Stimulated activated CD4-positive, alpha-beta T cell treated with anti-CD3 and anti-CD28 coated beads, Interleukin-4, amount 100 ng/mL, for 4 hours (primary cell): ENCODE measurements around the gene MINDY3.
"Not testable (repeated sequence)": the region's sequence is repeated elsewhere in the genome, so short reads cannot be mapped to it uniquely, and the experiment has no call there.

Experiments
- DNase-seq, 2 experiments: peaks; one replicate each; pipeline ENCODE4 v3.0.0-alpha.2; 2020

Gene MINDY3

DNA sequence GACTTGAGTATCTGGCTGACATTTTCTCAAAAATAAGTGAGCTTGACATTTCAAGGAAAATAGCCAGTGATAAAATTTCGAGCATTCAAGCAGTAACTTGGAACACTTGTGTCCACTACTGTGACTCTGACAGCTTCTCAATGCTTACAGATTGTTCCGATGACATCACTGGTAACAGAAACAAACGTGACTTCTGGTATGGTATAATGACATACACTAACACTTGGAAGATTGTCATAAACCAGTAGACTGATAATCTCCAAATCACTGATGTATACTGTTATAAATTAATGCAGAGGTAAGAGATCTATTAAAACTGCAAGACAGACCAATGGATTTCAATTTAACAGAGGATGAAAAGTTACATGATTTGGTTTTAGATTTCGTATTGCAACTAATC, 6.5 kb downstream of the MINDY3 start:
- DNase-seq = no peak

DNA sequence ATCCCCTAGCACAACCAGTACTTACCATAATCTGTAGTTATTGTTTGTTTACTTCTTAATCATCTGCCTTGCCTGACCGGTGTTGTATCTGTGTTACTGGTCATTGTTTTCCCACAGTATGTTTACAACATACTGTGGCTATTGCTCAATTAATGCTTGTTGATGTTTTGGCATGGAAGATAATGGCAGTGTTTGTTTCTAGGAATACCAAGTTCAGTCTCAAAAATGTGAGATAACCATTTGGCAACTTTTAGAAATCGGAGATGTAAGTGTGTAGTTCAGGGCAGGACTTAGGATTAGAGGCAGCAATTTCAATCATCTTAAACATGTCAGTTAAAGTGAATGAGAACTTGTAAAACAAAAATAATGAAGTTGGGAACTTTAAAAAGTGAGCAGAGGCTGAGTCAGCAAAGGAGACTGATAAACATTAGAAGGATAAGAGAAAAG, 8.2 kb downstream of the MINDY3 start:
- DNase-seq = no peak

DNA sequence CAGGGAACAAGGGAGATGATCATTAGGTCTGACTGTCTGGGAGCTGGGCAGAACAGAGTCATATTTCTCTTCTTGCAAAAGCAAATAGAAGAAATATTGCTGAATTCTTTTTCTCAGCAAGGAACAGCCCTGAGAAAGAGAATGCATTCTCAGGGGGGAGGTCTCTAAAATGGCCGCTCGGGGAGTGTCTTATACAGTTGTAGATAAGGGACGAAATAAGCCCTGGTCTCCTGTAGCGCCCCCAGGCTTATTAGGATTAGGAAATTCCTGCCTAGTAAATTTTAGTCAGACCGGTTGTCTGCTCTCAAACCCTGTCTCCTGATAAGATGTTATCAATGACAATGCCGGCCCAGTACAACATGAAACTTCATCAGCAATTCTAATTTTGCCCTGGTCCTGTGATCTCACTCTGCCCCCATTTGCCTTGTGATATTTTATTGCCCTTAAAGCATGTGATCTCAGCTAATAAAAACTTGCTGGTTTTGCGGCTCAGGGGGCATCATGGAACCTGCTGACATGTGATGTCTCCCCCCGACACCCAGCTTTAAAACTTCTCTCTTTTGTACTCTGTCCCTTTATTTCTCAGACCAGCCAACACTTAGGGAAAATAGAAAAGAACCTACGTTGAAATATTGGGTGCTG, 9.8 kb downstream of the MINDY3 start:
- DNase-seq = not testable (repeated sequence)

DNA sequence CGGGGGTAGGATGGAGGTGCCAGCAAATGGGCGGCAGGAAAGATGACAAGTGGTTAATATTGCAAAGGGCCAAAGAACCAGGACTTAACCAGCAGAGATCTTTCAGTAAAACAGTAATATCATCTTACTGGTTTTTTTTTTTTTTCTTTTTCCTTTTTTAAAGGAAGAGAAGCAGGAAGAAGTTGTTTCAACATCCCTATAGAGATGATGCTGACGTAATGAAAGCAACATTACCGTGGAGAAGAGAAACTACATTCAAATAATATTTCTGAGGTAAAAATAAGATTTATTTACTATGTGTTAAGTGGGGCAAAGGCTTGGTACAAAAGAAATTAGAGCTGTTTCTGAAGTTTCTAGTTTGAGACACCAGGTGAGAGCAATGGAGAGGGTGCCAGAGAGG, 11.0 kb downstream of the MINDY3 start:
- no peak for DNase-seq

DNA sequence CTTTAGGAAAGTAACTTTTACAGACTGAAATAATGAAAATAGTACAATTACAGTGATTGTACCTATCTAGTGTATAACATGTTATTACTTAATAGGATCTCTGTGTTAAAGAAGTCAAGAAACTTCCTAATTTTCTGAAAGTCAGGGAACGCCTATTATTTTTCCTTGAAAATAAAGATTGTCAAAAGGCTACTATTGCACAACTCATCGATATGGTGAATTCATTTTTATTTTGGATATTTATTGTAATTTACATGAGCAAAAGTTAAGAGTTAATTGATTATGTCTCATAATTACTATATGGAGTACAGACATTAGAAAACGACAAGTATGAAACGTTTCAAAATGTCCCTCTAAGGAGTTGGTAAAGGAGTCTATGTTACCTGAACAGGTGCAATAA, 12.8 kb downstream of the MINDY3 start:
- no peak for DNase-seq

DNA sequence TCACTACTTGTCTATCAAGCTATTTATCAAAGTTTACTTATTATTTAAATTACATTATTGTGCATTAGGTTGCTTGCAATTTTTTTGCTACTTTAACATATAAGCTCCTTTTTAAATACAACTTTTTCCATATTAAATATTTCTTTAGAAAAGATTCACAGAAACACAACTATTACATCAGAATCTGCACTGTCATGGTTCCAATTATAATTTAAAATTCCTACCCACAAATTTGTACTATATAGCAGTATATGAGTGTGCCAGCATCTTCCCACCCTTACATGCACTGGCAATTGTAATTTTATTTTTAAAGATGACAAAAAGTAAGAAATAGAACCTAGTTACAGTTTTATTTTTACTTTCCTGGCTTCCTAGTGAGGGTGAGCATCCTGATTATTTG, 15.8 kb downstream of the MINDY3 start:
- DNase-seq = no peak

DNA sequence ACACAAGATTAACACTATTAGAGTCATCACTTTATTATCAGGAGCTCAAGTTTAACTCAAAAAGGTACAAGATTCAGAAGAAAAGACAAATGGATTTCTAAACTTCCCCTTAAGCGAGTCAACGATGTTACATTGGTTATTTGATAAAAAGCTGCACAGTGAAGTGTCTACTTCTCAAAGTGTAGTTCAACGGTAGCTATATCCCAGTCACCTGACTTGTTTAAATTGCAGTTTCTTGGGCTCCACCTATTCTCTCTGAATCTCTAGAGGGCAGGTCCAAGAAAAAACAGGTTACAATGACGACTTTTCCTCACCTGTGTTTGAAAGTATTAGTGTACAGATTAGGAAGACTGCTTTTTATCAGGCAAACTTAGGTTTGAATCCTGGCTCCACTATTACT, 16.6 kb downstream of the MINDY3 start:
- DNase-seq = no peak

DNA sequence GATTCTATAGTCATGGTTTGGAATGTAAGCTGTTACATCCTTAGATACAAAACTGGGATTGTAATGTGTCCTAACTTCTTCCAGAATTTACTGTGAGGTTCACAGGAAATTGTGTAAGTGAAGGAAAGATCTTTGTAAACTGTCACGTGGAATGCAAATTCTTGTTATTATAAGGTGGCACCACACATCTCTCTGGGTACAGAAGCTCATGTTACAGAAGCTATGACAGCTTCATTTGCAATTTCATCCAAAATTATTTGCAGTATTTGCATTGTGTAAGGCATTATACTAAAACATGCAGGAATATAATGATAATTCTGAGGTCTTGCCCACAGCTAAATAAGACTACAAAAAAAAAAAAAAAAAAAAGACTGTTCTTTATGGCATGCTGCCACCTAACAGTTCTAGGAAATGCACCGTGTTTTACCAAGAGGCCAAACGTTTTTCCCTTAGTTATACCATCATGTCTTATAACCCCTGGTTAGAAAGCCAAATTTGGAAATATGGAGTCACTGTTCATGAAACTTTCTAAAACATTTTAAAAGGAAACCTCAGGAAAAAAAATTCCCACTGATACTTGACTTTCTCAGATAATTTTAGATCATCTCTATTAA, 17.6 kb downstream of the MINDY3 start:
- DNase-seq = no peak

DNA sequence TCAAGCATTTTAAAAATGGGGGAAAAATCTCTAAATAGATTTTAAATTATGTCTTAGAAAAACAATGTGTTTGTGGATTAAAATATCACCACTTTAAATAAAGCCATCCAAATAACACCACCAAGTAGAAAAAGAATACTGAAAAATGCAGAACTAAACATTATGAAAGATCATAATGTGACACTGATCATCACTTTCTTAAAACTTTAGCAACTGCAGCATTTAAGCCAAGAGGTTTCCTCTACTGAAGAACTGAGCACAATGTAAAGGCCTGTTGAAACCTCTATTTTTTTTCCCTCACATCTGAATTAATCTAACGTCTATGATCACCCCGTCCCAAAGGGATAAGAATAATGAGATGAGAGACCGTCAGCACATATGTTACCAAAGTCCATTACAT, 18.6 kb downstream of the MINDY3 start:
- no peak for DNase-seq

DNA sequence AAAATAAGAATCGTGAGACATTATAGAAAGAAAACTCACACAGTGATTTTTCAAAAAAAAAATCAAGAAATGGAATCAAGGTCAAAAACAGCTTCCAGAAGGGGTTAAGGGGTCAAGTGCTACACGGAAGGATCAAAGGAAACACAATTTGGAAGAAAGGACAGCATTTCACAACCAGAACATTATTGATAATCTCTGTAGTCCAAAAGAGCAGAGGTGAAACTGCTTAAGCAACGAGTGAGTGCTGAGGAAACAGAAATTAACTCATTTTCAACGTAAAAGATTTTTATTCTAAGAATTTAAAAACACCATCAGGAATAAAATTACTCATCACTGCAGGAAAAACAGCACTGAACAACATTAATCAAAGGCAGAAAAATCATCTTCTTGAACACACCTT, 23.5 kb downstream of the MINDY3 start:
- no peak for DNase-seq

DNA sequence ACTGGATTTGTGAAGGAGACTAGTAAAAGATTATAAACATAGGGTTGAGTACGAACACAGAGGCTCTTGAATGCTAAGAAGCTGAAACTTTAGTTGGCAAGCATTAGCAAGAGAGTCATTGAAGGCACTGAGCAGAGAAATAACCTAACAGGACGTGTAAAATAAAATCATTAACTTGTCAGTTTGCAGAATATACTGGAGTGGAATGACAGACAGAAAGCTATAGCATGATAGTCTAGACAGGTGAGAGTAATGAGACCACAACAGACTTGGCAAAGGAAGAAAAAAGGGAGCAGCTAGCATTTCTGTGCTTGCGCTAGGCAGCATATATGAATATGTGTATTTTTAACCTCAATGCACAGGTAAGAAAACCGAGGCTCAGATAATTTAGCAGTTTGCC, 30.8 kb downstream of the MINDY3 start:
- DNase-seq = no peak

DNA sequence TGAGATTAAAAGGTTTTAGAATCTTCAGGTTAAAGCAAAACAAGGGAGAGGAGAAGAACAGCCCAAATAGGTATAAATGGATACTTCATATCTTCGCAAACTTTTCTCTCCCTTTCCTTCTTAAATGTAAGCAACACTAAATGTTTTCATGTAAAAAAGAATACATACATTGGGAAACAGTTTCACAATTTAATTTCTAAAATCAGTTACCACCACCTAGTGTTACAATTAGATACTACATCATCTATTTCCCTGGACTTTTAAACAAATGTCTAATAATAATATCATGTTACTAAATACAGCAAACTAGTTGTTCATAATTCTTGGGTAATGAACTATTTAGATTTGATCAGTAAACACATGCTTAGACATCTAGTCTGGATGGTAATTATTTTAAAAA, 35.8 kb downstream of the MINDY3 start:
- no peak for DNase-seq

DNA sequence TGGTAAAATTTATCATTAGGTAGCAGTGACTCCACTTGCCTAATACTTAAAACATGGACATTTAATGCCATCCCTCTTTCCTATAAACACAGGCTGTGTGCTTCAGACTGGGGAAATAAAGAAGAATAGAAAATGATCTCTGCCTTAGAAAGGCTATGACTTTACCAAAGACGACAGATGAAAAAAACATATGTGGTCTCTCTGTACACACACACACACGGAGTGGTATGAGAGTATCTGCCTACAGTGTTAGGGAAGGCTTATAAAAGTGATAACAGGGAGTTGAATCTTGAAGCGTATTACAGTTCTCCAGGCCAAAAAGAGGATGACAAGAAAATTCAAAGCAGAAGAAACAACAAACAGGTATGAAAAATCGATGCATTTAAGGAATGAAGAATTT, 38.2 kb downstream of the MINDY3 start:
- no peak for DNase-seq

DNA sequence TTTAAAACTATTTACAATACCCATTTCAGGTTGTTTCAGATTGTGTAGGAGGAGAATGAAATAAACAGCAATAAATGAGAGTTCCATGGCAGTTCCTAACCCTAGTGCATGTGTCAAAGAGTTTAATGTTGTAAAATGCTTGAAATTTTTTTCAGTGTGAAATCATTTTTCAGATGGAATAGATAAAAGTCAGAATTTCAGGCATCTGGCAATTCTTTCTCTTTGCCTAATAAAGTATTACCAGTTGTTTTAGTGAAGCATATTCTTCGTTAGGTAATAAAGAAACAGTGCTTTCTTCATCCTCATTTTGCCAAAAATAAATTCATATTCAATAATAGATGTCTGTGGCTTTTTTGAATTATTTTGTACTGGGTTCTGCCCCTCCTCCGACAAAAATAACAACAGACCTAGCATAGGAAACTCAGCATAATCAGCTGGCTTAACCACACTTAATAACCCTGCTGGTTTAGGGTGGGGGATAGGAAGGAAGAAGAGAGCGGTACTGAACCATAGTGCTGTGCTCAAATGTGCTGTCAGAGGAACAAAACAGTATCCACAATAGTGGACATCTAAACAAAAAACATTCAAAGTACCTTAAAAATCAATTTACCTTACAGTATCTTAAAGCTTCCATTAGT, 39.1 kb downstream of the MINDY3 start:
- DNase-seq = no peak

DNA sequence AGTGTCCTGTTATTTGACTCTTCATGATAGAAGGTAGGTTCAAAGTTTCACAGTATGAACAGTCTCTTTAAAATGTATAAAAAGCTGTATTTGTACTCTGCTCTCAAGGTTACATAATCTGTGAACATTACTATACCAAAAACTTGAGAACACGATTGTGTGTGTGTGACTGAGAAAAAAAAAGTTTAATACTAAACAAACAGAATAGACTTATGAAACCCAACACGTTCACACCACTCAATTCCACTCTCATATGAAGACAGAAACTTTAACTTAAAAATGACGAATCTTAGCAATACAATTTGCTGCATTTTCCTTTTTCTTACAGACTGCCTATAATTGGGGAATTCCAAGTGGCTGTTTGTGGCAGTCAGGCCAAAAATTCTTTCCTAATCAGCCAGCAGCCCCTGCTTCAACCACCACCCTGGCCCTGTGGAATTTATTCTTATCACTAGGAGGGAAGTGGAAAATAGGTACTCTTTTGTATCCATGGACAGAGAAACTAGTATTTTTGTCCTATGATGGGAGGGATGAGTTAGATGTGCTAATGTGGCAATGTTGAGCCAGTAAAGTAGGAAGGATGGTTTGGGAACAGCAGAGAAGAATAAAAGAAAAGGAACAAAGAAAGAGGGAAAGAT, 42.8 kb downstream of the MINDY3 start:
- no peak for DNase-seq

DNA sequence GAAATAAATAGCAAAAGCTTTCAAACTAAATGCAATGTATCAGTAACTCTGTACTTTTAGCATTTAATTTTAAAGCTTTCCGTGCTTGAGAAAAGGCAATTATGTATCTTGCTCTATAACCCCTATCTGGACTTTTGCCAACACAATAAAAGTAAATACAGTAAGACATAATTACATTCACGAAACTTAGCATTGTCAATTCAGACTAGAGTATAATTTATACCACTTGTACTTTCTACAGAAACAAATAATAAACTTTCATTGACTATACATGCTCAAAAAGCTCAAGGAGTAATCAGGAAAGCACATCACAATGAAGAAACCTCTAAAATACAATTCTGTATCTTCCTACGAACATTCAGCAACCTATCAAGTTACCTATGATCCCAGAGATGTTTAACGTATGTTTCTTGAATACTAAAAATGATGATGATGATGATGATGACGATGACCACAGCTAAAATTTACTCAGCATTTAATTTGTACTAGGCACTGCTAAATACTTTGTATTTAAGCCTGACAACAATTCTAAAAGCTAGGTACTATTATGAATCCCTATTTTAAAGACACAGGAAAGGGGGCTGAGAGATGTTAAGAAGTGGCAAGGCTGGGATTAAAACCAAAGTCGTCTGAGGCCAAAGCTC, 44.9 kb downstream of the MINDY3 start:
- DNase-seq = no peak

DNA sequence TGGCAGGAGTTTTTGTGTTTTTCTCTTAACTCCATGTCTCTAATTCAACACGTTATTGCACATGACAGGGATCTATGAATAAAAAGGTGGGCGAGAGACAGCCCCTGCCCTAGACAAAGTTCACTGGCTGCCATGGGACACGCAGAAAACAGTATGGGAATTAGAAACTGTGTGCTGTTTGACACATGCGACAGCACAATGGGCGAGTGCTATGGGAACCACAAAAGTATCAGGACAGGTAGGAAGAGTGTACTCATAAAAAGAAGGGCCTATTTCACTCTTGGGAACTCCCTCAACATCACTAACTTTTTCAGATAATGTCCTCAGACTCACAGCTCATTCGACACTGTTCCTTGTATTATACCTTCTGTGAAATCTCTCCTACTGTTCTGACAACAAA, 45.7 kb downstream of the MINDY3 start:
- DNase-seq = no peak

DNA sequence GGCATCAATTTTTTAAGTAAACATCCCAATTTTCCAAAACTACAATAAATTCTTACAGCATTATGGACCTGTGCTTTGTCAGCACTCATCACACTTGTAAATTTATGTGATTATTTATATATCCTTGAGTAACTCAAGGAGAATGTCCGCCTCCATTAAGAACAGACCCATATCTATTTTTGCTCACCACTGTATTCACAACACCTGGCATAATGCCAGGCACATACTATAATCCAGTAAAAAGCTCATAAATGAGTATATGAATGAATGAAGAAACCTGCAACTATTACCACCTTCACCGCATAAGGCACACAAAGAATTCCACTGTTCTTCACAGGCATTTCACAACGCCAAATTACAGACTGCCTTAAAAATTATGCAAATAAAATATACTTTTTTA, 46.9 kb downstream of the MINDY3 start:
- DNase-seq = no peak

DNA sequence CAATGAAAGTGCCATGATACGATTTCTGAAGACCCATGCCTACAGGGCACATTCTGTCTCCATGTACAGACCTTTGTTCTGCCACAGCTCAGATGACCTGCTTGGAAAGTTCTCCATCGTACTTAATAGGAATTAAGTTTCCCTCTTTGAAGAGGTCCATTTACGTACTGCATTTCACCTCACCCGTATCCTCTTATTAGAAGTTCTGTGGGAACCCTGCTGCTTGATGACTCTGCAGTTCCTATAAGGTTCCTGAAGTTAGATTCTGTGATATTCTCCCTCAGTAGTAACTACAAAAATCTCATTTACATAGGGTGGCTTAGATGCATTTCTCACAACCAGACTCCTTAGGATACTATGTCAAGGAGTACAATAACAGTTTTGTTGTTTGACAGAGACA, 50.9 kb downstream of the MINDY3 start:
- no peak for DNase-seq

DNA sequence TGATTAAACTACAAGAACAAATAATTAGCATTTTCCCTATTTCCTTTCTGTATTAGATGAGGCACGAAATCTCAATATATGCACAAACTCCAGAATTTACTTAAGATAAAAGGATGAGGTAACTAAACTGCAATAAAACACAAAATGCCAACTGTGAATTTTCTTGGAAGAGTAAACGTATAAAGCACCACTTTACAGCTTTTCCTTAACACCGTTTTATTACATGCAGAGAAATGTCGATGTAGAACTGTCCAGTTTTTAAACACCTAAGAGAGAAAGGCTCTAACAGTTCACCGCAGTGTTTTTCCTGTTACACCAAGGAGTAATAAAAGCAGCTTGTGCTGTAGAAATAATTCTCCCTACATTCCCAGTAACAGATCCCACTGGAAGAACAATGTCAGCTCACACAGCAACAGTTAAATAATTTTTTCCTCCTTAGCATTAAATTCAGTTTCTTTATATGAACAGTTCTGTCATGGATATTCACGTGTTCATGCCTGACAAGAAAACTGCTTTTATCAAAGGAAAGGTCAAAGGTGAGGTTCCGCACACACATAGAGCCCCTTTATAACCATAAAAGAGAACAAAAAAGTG, 52.0 kb downstream of the MINDY3 start:
- DNase-seq = no peak

DNA sequence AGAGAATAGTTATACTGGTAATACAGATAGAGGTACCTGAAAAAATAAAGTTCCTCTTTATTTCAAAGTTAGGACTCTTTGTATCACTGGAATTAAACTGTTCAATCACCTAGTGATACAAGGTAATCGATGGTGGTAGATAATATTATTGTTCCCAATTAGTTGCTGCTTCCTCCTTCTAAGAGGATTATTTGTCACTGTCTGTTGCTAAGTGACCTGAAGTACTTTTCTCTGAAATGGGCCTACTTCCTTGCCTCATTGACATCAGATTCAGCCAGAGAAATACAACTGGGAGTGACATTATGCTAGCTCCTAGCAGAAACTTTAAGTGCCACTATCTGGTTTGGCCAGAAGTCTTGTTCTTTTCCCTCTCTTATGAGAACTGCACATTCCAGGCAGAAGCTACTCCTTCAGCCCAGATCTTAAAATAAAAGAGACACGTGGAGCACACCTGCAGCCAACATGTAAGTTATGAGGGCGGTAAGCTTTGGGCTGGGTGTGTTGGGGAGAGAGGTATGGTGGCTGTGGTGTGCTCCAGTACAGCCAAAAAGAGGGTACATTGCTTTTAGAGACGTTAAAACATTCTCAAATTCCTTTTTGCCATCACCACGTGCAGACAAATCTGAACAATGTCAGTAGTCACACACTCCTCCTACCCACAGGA, 54.8 kb downstream of the MINDY3 start:
- DNase-seq = no peak

DNA sequence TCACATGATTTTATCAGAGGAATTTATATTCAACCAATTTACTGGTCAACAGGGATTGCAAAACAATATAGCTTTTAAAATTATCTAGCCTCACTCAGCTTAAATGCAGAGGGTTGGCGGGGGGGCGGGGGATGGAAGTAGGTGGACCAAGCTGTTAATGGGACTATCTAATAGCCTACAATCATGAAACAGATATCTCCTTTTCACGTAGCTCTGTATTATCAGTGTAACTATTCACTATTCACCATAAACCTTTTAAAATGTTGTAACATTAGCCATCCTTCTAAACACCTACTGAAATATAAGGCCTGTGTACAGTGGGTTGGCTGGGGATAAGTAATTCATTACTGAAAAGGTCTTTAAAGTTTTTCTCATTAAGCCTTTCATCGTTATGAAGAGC, 56.2 kb downstream of the MINDY3 start:
- no peak for DNase-seq
